ENCODE results near the gene RBM33.

RBM33 gene

DNA sequence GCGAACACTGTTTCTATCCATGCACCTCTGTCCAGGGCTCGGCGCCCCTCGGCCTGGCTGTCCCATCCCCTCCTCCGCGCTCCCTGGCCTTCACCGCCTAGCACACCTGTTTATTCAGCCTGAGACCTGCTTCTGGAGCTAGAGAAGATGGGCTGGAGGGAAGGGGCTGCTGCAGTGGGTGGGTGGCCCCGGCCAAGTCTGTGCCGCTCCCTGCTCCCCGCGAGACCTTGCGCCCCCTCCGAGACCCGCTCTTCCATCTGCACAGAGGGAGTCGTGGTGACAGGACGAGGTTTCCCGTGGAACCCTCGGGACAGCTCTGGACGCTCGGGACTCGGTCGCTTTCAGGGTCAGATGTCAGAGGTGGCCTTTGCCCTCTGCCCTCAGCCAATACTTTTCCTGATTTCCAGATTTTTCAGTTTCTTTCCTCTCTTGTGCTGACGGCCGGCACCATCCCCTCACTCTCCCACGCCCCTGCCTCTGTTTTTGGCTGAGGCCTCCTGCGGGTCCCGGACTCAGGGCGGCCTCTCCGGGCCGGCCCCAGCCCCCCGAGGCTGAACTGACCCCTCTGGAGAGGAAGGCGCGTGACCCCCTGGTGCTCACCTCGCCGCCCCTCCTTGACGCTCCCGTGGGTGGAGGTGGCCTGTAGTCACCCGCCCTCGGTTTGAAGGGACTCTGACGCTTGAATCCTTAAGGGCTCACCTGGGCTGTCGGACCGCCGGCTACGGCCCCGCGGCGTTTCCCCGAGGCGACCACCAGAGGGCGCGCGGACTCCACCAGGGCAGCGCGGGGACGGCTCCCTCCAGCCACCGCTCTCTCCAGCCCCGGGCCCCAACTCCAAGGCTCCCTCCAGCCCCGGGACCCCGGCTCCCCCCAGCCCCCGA is 152.2 kb downstream of the RBM33 start:
- DNase-seq (ENCODE audit: low read depth): peak; percentile 48

DNA sequence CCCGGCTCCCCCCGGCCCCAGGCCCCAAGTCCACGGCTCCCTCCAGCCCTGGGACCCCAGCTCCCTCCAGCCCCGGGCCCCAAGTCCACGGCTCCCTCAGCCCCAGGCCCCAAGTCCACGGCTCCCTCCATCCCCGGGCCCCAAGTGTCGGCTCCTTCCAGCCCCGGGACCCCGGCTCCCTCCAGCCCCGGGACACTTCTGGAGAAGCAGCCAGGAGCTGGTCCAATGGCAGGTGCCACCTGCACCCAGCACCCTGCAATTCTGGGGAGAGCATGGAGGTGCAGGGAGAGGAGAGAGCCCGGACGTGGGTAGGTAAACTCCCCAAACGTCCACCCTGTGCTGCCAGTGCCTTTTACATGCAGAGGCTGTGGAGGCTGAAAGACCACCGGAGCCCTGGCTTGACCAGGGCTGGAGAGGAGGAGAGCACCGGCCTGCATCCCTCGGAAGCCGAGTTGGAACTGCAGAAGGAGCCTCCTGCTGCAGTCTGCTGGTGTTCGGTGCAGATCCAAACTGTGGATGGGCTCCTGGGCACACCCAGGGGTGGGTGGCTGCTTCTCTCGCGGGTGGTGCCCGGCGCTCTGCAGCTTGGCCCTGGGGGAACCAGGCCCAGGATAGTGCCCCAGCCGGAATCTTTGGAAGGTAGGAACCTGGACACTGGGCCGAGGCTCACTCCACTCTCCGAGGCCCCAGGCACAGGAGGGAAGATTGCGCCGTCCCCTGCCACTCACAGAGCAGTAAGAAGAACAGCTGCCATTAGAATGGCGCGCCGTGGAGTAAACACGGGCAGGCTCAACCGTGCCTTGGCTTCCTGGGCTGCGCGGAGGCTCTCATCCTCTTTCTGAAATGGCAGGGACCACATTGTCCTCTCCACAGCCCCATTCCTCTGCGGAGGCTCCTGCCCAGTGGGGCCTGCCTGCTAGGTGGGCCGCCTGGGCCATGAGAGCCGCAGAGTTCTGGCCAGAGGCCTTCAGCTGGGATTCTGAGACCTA is 153.1 kb downstream of the RBM33 start:
- no peak for DNase-seq (ENCODE audit: low read depth)

DNA sequence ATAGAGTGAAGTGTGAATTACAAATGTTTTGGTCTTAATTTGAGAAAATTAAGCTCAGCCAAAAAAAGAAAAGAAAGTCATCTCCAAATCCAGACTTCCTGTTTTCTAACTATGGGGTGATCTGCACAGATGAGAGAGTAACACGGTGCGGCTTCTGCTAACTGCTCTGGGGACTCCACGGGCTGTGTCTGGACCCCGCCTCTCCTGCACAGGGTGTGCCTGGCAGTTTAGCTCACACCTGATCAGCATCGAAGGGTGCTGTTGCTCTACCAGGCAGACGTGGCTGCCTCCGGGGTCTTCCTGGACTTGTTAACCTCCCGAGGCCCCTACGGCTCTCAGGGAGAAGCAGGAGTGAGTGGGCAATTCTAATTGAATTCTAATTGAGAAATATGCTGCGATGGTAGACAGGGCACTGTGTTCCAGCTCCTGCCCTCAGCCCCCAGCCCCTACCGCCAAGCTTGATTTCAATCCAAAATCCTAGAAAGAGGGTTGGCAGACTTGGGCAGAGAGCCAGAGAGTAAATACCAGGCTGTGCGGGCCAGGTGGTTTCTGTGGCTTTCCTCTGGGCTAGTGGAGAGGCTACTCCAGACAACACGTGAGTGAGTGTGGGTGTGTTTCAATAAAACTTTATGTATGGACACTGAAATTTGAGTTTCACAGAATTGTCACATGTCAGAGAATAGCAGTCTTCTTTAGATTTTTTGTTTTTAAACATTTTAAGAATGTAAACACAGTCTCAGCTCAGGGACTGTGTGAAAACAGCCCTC is 154.4 kb downstream of the RBM33 start:
- no peak for DNase-seq (ENCODE audit: low read depth)

DNA sequence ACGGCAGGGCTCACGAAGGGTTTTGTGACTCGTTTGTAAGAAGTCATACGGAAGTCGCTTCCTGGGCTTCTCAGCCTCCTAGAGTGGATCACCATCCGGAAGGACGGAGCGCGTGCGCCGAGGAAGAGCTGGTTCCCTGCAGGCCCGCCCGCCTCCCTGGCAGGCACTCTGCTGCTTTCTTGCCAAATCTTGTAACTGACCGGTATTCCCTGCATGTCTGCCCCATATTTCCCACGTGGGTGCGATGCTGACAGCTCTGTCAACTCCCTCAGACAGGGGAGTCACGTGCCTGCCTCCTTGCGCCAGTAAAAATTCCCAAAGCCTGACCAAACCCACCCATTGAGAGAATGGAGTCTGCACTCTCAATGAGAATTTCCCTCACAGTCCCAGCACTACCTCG is 155.1 kb downstream of the RBM33 start:
- DNase-seq (ENCODE audit: low read depth): no peak

DNA sequence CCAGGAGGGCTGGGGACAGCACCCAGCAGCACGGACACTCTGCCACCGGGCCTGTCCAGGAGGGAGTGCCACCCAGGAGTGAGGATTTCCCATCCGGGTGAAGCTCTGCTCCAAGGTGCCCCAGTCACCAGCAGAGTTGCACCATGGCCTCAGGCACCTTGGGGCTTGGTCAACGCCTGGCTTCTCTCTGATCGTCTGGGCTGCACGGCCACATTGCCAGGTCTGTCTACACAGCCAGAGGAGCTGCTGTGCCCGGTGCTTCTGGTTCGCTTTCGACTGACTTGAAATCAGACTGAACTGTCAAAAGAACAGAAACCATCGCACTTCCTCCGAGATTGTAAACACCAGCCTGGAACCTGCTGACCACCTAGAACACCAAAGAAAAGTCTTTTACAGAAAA is 155.8 kb downstream of the RBM33 start:
- DNase-seq (ENCODE audit: low read depth): no peak

DNA sequence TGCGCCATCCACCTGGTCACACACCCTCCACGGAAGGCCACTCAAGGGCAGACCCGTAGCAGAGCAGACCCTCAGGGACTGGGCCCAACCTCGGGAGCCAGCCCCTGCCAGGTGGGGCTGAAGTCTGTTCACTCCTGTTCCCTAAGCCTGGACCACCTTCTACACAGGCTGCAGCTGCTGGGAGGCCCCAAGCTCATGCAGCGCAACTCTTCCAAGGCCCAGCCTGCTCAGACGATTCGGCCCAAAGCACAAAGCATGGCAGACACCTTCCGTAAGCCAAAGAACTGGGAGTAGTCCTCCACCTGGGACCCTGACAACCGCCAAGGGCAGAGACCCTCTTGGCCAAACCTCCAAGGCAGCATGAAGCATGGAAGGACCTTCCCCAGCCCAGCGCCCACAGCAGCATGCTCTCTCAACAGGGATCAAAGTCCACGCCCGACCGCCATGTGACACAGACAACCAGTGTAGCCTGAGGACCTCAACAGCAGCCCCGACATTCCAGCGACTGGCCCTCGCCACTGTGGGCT is 156.3 kb downstream of the RBM33 start:
- no peak for DNase-seq (ENCODE audit: low read depth)

DNA sequence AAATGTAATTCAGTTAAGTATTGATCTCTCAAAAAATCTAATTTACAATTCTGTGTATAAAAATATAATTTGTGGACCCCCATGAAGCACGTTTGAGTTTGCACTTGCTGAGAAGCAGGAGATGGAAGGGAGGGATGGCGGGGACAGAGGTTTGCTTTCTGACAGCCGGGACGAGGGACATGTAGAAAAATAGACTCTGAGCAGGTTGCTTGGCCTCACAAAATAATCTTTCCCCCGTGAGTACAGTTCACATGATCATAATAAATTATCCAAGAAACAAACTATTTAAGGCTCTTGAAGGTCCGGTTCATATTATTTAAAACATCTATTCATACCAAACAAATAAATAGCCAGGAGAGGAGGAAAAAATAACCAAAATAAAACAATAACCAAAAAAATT is 157.8 kb downstream of the RBM33 start:
- no peak for DNase-seq (ENCODE audit: low read depth)

DNA sequence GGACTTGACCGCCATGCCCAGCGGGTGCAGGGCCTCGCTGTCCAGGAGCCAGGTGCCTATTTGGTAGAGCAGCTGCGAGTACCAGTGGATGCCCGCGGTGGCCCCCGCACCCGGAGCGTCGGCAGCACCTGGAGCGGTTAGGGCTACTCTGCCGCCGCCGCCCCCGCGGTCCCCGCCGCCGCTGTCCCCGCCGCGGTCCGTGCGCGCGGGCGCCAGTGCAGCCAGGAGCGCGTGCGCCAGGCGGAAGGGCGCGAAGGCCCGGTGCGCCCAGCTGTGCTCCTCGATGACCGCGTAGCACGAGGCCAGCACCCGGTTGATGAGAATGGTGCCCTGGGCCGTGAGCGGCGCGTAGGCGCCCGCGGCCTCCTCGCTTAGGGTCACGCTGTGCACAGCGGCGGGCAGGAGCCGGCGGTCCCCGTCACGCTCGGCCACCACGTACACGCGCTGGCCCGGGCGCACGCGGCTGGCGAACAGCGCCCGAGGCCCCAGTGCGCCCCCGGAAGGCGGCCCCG is 158.5 kb downstream of the RBM33 start:
- no peak for DNase-seq (ENCODE audit: low read depth)

DNA sequence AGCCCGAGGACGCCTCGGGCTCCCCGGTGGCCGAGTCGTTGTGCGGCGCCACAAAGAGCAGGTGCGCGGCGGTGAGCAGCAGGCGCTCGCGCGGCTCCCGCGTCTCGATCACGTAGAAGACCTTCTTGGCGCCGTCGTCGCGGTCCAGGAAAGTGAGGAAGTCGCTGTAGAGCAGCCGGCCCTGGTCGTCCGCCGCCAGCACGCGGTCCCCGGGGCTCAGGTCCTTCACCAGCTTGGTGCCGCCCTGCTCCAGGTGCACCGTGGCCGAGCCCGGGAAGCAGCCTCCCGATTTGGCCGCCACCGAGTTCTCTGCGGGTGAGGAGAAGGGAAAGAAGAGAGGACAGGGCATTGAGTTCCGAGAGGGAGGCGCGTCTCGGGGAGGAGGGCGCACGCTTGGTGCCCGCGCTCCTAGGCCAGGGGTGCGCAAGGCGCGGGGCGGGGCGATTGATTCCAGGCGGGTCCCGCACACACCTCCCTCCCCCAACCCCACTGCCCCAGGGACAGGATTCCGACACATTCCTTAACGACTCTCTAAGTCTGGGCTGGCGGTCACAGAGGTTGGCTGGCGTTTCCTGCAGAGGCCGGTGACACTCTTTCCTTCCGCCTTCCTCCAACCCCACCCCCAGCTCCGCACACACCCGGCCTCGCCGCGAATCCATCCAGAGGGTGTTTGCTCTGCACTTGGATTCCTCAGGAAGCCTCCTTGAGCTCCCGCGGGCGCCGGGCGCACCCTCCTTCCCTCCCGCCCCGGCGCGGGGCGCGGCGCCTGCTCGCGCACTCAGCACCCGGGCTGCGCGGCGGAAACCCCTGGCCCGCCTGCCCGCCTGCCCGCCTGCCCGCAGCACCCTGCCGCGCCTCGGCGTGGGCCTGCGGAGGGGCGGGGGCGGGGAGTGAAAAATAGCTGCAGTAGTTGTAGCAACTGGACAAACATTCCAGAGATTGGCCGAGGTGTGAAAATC is 159.2 kb downstream of the RBM33 start:
- no peak for DNase-seq (ENCODE audit: low read depth)

DNA sequence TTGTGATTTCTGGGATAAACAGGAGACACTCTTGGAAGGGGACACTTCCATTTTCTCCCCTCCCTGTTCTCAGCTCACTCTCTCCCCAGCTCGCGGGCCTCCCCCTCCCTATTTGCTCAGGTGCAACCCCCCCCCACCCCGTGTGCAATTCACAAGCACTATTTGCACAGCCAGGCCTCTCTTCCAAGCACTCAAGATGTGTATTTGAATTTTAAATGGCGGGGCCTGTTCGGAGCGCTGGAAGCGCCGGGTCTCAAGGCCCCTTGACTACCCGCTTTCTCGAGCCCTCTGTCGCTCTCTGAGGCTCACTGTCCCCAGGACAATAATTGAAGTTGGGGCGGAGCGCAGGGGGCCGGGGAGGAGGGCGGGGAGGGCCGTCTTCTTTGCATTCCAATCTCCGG is 160.0 kb downstream of the RBM33 start:
- DNase-seq (ENCODE audit: low read depth): no peak

DNA sequence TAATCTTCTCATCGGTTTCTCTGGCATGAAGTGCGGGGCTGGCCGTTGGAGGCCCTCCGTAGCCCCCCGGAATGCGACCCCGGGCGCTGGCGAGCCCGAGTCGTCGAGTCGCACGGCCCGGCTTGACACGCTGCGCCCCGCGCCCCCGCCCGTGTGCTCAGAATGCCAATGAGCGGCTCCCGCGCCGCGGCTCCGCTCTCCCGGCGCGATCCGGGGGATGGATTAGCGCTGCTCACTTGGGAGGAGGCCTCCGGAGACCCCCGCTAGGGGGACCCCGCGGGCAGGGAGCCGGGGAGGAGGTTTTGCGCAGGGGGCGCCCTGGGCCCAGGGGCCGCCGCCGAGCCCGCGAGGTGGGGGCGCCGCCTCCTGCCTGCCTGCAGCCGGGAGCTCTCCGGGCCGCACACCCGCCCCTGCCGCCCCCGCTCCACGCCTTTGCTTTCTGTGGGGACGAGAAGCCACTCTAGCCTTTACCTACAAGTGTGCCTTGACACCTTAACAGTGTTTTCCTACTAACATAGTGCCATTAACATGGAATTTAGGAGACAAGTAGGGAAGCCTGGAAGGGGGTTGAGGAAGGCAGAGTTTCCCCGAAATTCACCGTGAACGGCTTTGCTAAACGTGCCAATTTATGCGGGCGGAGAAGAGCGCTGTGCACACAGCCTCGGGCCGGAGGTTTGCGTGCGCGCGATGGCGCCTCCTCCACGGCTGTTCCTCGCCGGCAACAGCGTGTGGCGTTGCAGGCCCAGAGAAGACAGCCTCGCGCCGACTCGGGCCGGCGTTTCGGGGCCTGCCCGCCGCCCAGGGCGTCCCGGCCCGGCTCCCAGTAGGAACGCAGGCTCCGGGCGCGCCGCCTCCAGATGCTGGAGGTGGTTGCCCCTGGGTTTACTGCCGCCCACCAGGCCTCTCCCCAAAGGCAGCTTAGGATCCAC is 160.7 kb downstream of the RBM33 start:
- peak; percentile 13 for DNase-seq (ENCODE audit: low read depth)

DNA sequence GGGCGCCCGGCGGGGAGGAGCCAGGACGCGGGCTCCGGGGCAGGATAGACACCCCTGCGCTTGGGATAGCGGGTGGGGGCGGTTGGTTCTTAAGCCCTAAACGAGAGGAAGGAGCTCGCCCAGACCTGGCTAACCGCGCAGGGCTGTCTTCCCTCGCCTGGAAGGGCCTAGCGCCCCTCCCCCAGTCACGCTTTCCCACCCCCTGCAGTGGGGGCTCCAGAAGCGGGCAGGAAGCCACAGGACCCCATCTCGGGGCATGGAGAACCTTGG is 161.3 kb downstream of the RBM33 start:
- no peak for DNase-seq (ENCODE audit: low read depth)

DNA sequence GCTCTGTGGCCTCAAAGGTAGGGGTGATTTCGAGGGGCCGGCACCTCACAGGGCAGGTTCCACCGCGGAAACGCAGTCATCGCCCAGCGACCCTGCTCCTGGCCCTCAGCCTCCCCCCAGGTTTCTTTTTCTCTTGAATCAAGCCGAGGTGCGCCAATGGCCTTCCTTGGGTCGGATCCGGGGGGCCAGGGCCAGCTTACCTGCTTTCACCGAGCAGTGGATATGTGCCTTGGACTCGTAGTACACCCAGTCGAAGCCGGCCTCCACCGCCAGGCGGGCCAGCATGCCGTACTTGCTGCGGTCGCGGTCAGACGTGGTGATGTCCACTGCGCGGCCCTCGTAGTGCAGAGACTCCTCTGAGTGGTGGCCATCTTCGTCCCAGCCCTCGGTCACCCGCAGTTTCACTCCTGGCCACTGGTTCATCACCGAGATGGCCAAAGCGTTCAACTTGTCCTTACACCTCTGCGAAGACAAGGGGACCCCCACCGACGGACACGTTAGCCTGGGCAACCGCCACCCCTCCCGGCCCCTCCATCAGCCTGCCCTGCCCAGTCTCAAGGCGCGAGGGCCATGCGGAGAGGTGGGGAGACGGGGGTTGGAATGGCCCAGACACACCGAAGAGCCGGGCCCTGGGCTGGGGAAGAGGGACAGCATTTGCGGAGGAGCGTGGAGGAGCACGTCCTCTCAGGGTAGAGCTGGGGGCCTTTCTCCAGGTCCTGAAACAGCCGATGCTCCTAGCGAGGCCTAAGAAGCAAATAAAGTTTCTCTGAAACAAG is 161.8 kb downstream of the RBM33 start:
- no peak for DNase-seq (ENCODE audit: low read depth)

DNA sequence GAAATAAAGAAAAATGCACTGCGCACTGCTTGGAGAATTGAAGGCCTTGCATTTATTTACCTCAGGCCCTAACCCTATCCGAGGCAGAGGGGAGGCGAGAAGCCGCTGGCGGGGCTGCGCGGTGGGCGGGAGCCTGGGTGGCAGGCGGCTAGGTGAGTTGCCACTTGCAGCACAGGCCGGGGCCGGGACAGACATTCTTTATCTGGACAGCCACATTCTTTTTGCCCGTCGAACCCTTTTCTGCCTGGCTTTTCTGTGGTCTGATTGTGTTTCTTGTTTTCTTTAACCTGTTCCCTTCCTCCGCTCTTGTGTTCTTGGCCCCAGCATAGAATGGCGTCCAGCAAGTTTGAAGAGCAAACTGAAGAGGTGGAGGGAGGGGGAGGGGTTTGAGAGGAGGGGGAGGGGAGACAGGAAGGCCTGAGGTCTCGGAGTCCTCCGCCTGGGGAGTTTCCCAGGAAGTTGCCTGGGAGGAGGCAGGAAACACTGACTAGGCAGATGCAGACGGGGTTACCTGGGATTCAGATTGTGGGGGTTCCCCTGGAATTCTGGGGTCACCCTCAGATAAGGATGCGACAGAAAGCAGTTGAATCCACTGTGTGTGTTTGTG is 162.7 kb downstream of the RBM33 start:
- DNase-seq (ENCODE audit: low read depth): no peak

DNA sequence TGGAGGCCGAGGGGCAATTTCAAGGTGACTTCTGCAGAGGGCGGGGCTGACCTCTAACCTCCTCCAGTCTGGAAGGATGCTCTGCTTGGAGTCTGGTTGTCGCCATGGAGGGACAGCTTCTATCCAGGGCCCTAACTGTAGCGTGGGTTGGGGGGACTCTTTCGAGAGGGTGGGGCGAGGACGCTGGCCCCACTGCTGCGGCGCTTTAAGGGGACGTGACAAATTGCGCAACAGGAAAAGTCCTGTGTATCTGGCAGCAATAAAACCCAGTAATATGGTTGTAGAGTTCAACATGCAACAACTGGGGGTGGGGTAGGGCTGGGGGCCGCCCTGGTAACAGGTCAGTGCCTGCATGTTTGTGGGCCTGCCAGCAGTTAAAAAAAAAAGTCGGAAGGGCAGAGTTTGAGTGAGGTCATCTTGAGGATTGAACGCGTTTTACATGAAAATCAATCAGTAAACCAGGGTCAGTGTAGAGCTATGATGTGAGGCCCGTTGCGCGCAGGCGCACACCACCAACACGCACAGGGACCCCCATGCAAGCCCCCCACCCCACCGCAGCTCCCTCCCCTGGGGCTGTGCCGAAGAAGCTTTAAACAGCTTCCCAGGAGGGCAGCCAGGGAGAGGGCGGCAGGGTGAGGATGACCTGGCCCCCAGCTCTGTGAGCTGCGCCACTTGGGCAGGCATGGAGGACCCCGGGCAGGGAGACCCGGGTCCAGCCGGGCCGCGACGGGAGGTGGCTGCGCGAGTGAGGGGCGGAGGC is 163.5 kb downstream of the RBM33 start:
- no peak for DNase-seq (ENCODE audit: low read depth)

DNA sequence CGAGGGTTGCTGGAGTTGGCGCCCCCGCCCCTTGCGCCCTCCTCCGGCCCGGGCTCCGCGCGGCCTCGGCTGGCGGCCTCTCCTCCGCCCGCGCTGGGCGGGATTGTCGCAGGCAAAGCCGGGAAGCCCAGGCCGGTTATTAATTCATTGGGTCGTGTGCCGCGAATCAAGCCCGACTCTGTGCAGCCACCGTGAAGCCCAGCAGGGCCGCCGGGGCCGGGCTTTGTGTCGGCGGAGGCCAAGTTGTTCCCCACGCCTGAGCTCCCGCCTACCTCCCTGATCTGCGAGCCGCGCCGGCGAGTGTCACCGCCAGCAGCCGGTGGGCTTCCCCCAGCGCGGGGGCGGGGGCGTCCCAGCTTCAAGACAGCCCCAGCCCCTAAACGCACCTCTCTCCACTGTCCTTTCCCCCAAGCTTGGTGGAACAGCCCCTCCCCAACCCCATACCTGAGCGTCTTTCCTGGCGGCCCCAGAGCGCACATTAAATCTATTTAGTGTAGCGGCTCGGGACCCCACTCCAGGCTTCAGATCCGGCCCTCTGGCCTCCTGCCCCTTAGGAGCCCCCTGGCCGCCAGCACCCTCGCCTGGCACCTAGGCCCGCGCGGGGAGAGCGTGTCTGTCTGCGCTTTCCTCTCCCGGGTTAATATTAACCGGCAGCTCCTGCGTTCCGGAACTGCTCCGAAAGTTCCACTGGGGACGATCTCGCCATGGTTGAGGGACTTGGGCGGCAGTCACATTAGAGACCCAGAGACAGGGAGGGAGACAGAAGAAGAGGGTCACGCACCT is 164.3 kb downstream of the RBM33 start:
- DNase-seq (ENCODE audit: low read depth): no peak
